GM21515 (cell line): ENCODE results near the gene NBPF20.
"Not testable (repeated sequence)": the region's sequence is repeated elsewhere in the genome, so short reads cannot be mapped to it uniquely, and the experiment has no call there.

Experiments used
- ATAC-seq: cut with Tn5 transposase; IDR thresholded peaks from one replicate; pipeline ENCODE4 v1.9.1; 2021; ENCODE audit not compliant: unreplicated experiment

The NBPF20 gene

DNA sequence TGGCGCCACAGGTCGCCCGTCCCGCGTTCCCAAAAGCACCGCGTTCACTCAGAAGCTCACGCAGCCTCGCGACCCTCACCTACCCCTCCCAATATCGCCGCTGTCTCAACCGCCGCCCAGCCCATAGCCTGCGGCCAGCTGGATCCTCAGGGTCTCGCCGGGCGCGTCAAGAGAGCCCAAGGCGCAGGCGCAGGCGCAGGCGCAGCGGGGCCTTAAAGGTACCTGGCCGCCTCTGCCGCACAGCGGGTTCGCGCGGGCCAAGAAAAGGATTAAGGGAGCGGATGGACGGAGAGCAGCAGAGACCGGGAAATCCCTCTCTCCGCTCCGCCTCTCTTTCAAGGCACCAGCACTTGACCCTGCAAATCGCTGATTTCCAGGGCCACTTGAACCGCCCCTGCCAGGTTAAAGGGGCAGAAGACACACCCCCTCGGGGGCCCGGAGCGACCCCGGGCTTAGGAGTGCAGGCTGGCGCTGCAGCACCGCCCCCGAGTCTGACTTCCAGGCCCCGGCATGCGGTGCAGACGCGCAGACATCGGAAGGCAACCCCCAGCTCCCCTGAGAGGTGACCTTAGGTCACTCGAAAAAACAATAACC is at the start of gene NBPF20:
Gene NBPF20, minus strand, starts transcription at position 168 of the 594 bp plus-strand sequence. CDS start 20,331 bp downstream, outside the sequence.
- ATAC-seq, result peak; percentile 97

GRCh38 chr1:145474837-145475368 is 49.5 kb upstream of the NBPF20 start:
- ATAC-seq, result not testable (repeated sequence)

DNA sequence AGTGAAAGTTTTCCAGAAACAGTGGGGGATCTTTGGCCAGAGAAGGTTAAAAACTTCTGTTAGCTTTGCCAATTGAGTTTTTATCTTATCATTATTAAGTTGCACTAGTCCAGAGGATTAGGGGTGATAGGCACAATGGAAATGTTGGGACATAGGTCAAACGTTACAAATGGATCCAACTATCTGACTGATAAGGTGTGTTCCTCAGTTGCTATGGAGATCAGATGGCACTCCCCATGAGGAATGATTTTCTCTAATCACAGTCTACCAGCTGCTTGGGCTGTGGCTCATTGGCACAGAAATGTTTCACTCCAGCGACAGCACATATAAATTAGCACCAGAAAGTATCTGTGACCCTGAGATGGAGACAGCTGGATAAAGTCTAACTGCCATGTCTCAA is 47.3 kb upstream of the NBPF20 start:
- ATAC-seq, result not testable (repeated sequence)

DNA sequence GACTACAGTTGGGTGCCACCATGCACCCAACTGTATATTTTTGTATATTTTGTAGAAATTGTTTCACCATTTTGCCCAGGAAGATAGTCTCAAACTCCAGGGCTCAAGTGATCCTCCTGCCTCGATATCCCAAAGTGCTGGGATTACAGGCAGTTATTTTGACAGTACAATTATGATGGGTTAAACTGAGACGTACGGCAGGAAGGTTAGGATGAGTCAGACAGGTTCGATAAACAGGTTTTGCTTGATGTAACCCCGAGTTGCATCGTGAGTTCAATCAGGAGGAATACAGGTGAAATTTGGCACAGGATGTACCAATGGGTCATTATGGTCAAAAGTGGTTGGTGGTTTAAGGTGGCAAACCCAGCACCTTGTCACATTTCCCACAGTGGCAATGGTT is 46.0 kb upstream of the NBPF20 start:
- not testable (repeated sequence) for ATAC-seq

DNA sequence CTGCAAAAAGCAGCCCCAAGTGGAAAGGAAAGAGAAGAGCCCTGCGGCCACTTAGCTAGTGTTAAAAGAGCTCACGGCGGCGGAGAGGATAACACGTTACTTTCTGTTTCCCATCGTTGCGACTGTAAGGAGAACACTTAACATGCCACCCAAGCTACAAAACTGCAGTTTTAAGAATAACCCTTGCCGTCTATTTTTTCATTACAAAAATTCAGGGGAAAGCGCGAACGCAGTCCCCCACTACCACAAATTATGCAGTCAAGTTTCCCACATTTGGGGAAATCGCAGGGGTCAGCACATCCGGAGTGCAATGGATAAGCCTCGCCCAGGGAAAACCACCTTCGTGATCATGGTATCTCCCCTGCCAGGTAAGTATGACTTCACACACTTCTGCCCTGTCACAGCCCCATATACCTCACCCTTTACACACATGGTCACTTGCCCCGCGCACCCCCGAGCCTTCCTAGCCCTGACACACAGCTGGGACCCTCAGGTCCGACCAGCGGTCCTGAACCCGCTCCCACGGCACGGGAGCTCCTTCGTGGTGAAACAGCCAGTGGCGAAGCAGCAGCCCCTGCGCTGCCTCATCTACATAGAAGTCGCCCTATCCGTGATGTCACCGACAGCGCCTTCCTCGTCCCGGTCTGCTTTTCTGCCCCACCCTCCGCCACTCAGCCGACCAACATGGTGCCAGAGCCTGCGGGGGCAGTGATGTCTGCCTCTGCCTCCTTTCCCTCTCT is 40.2 kb upstream of the NBPF20 start:
- peak; percentile 76 for ATAC-seq

GRCh38 chr1:145464708-145465336 is 39.4 kb upstream of the NBPF20 start:
- ATAC-seq, result peak; percentile 7

DNA sequence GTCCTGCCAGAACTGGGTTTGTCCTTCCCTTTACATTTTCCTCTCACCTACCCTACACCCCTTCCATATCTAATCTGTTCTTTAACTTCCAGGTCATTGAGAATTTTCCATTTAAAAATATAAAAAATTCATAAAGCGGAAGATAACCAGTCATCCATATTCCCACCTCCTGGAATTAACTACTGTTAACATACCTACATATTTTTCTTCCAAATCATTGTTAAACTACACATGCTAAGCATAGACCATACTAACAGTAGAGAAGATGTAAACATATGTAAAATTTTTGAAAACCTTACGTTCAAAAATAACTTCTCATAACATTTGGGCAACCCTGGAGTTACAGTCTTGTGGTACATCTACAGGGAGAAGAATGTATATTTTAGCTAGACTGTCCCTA is 38.6 kb upstream of the NBPF20 start:
- not testable (repeated sequence) for ATAC-seq

GRCh38 chr1:145460684-145461083 is 35.3 kb upstream of the NBPF20 start:
- not testable (repeated sequence) for ATAC-seq

- not testable (repeated sequence) for ATAC-seq
Observed at GRCh38 chr1:145460048-145460447, 34.6 kb upstream of the NBPF20 start.

- ATAC-seq, result not testable (repeated sequence)
Observed at GRCh38 chr1:145459591-145459990, 34.2 kb upstream of the NBPF20 start.

DNA sequence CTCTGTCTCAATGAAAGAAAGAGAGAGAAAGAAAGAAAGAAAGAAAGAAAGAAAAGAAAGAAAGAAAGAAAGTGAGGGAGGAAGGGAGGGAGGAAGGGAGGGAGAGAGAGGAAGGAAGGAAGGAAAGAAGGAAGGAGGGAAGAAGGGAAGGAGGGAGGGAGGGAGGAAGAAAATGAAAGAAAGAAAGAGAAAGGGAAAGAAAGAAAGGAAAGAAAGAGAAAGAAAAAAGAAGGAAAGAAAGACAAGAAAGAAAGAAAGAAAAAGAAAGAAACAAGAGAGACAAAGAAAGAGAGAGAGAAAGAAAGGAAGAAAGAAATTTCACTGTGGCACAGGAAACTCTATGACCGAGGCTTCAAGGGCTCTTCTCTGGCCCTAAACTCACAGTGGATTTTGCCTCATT is 33.7 kb upstream of the NBPF20 start:
- not testable (repeated sequence) for ATAC-seq

GRCh38 chr1:145454824-145455177 is 29.4 kb upstream of the NBPF20 start:
- not testable (repeated sequence) for ATAC-seq

- ATAC-seq, result not testable (repeated sequence)
Observed at GRCh38 chr1:145453873-145454823, 28.7 kb upstream of the NBPF20 start.

DNA sequence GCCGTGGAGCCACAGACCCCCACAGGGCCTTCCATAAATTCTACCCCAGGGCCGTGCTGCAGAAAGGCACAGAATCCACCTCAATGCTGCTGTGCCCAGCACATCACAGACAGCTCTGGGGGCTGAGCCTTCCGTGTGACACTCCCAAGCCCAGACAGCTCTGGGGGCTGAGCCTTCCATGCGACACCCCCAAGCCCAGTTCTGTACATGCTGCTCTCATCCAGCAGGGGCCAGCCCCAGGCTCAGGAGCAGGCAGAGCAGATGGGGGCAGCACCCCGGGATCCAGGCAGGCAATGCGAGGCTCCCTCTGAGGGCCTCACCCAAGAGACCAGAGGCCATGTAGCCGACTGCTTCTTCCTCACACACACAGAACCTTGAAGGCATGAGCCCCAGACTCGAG is 27.1 kb upstream of the NBPF20 start:
- not testable (repeated sequence) for ATAC-seq

DNA sequence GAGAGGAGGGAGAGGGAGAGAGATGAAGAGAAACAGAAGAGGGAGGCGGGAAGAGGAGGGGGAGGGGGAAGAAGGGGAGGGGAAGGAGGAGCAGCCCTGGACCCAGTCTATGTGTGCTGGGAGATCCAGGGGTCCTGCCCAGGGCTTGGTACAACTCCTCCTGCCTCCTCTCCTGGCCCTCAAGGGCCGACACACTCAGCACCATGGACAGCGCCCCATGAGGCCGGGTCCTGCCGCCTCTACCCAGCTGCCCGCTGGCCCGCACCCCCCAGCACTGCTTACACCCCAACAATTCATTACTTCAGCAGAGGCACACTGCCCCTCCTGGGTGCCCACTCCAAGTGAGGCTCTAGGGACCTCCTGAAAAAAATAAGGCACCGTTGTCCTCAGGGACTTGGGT is 26.5 kb upstream of the NBPF20 start:
- ATAC-seq, result not testable (repeated sequence)

DNA sequence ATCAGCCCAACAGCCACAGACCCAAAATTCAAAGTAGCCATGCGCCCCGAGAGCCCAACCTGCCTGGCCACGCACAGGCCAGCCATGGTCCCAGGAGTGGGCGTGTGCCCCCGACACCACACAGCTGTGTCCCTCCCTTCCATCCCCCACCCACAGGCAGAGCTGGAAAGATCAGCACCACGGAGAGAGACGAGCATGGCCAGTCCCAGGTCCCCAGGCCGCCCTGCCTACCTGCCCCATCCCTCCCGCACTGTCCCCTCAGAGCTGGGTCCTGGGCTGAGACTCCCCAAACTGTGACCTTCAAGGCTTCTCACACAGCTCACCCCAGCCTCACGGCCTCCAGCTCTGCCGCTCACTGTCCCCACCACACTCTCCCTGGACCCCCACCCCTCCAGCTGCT is 19.8 kb upstream of the NBPF20 start:
- ATAC-seq, result not testable (repeated sequence)

DNA sequence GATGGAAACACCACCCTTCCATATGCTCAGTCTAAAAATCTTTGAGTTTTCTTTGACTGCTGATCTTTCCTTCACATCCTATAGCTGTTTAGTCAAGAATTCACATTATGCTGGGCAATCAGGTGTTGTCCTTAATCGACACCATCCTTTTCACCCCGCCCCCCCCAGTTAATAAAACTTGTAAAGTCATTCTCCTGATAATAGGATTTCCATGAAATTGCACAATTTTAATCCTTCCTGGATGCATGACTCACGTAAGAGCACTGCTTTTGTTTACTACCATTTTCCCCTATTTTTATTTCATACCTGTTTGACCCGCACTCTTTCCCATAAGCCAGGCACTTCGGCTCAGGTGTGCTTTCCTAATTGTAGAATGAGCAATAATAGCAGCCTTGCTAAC is 16.9 kb upstream of the NBPF20 start:
- ATAC-seq, result not testable (repeated sequence)

- not testable (repeated sequence) for ATAC-seq
Observed at GRCh38 chr1:145431363-145432256, 6.2 kb upstream of the NBPF20 start.

DNA sequence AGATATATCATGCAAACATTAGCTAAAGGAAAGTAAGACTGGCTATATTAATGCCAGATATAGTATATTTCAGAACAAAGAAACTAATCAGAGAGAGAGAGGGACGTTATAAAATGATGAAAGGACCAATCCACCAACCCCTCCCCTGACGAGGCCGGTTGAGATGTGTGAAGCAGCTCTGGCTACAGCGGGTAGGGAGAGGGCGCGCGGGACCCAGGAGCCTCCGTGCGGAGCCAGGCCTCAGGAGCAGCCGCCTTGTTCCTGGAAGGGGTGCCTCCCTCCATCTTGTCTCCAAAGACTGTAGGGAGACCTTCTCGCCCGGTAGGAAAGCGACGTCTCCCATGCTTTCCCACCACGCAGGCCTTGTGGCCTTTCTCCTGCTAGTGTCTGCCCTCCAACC is 5.4 kb upstream of the NBPF20 start:
- ATAC-seq, result not testable (repeated sequence)

- ATAC-seq, result not testable (repeated sequence)
Observed at GRCh38 chr1:145429329-145429728, 3.9 kb upstream of the NBPF20 start.
